GM19035 (cell line): ENCODE results near the gene C2orf69.
"Not testable (repeated sequence)": the region's sequence is repeated elsewhere in the genome, so short reads cannot be mapped to it uniquely, and the experiment has no call there.

Experiments
- ATAC-seq: cut with Tn5 transposase; IDR thresholded peaks from one replicate; pipeline ENCODE4 v1.9.1; 2021; ENCODE audit not compliant: unreplicated experiment

Gene C2orf69

GRCh38 chr2:199911052-199911876 is at the start of gene C2orf69:
C2orf69 (plus strand) TSS chr2:199911293; CDS start chr2:199911439, 146 bp downstream.
- ATAC-seq, result peak; percentile 92

GRCh38 chr2:199862788-199863187 is 48.3 kb upstream of the C2orf69 start:
- ATAC-seq, result no peak

GRCh38 chr2:199865905-199866304 is 45.2 kb upstream of the C2orf69 start:
- no peak for ATAC-seq

- ATAC-seq, result no peak
Observed at GRCh38 chr2:199868431-199869226, 42.5 kb upstream of the C2orf69 start.

- ATAC-seq, result no peak
Observed at GRCh38 chr2:199869227-199869541, 41.9 kb upstream of the C2orf69 start.

GRCh38 chr2:199869653-199870052 is 41.4 kb upstream of the C2orf69 start:
- ATAC-seq, result no peak

- no peak for ATAC-seq
Observed at GRCh38 chr2:199870581-199870980, 40.5 kb upstream of the C2orf69 start.

GRCh38 chr2:199874209-199874608 is 36.9 kb upstream of the C2orf69 start:
- no peak for ATAC-seq

GRCh38 chr2:199875400-199875799 is 35.7 kb upstream of the C2orf69 start:
- ATAC-seq, result no peak

- ATAC-seq, result no peak
Observed at GRCh38 chr2:199882667-199883066, 28.4 kb upstream of the C2orf69 start.

- ATAC-seq, result no peak
Observed at GRCh38 chr2:199883474-199884212, 27.4 kb upstream of the C2orf69 start.

- no peak for ATAC-seq
Observed at GRCh38 chr2:199895406-199895805, 15.7 kb upstream of the C2orf69 start.

- ATAC-seq, result no peak
Observed at GRCh38 chr2:199896617-199897016, 14.5 kb upstream of the C2orf69 start.

- no peak for ATAC-seq
Observed at GRCh38 chr2:199901942-199902341, 9.2 kb upstream of the C2orf69 start.

GRCh38 chr2:199902486-199903110 is 8.5 kb upstream of the C2orf69 start:
- ATAC-seq, result no peak

GRCh38 chr2:199903111-199903510 is 8.0 kb upstream of the C2orf69 start:
- ATAC-seq, result no peak

GRCh38 chr2:199907008-199907714 is 3.9 kb upstream of the C2orf69 start:
- no peak for ATAC-seq

GRCh38 chr2:199910338-199911051 is 598 bp upstream of the C2orf69 start:
- peak; percentile 0 for ATAC-seq

- ATAC-seq, result no peak
Observed at GRCh38 chr2:199911877-199912161, 726 bp downstream of the C2orf69 start.

- not testable (repeated sequence) for ATAC-seq
Observed at GRCh38 chr2:199912553-199913114, 1.5 kb downstream of the C2orf69 start.
